ENCODE data around the gene PCBP1.
"Not testable (repeated sequence)": the region's sequence is repeated elsewhere in the genome, so short reads cannot be mapped to it uniquely, and the experiment has no call there.

GRCh38 chr2:70055259-70055658 lies 32.0 kb upstream of the PCBP1 start:
- not testable (repeated sequence) for TF ChIP-seq EP300, CTCF, POLR2AphosphoS5 (IDR thresholded peaks at IDR 0.05)
